Natural killer cell treated with Interleukin-12 subunit alpha and Interleukin-12 subunit beta and Interleukin-15 and Interleukin-18, amount 100 ng/mL, for 72 hours (primary cell): ENCODE results near the gene TSPEAR. TPM values are rescaled to one million over a fixed set of nuclear protein-coding genes. Genes with fewer than 3 reads are reported as not detected.
"Not testable (repeated sequence)": the region's sequence is repeated elsewhere in the genome, so short reads cannot be mapped to it uniquely, and the experiment has no call there.

ENCODE experiments used
- ATAC-seq, 2 donors: fragments of 150-1000 bp; cut with Tn5 transposase in 1 of 2; sonication (Bioruptor Pico), chemical (Tn5 transposase) in 1 of 2; 2 replicates each; pipeline ENCODE4 v1.10.0; 2021
- DNase-seq: peaks from one replicate; pipeline ENCODE4 v3.0.0; 2022; ENCODE audit warnings: low spot score
- H3K27ac Mint-ChIP-seq, 2 donors: 1 replicate in 1 of 2; 2 replicates in 1 of 2; pipeline ENCODE4 v1.8.0; 2022; ENCODE audit warnings: mixed read lengths in 2 of 2, mild to moderate bottlenecking in 1 of 2, moderate library complexity in 1 of 2
- H3K27me3 Mint-ChIP-seq, 2 donors: 1 replicate in 1 of 2; 2 replicates in 1 of 2; pipeline ENCODE4 v1.8.0; 2022; ENCODE audit warnings: mixed read lengths in 2 of 2
- H3K36me3 Mint-ChIP-seq: one replicate; pipeline ENCODE4 v1.8.0; 2022; ENCODE audit warnings: mixed read lengths
- H3K4me1 Mint-ChIP-seq, 2 donors: 1 replicate in 1 of 2; 2 replicates in 1 of 2; pipeline ENCODE4 v1.8.0; 2022; ENCODE audit warnings: low read depth in 2 of 2, mixed read lengths in 2 of 2, mild to moderate bottlenecking in 1 of 2
- H3K4me3 Mint-ChIP-seq: one replicate; pipeline ENCODE4 v1.8.0; 2022; ENCODE audit warnings: mixed read lengths
- H3K9me3 Mint-ChIP-seq: 2 replicates; pipeline ENCODE4 v1.8.0; 2022; ENCODE audit warnings: mixed read lengths
- total RNA-seq, 2 donors: library from RNA; stranded (reverse); gene quantifications; one replicate each; pipeline ENCODE4 v1.2.3, GENCODE V29; 2022

Gene TSPEAR
- total RNA-seq, 2 donors from 2014 or later, result not detected

- ATAC-seq, result no peak
- no peaks in the 10 kb centered on the region for H3K9me3 Mint-ChIP-seq
- H3K36me3 Mint-ChIP-seq, result peaks cover under 1% of the 10 kb centered on the region
- H3K4me3 Mint-ChIP-seq, result no peak overlapping the region
- H3K4me1 Mint-ChIP-seq, result peaks cover 7 to 14% of the 10 kb centered on the region in 2 donors
- peaks cover 11 to 15% of the 10 kb centered on the region in 2 donors for H3K27me3 Mint-ChIP-seq
- no peak overlapping the region for H3K27ac Mint-ChIP-seq
- DNase-seq, result no peak
These were observed 143.7 kb downstream of the TSPEAR start for GRCh38 chr21:44567481-44568171.

GRCh38 chr21:44566403-44566802 lies 145.0 kb downstream of the TSPEAR start:
- H3K4me3 Mint-ChIP-seq, result no peak overlapping the region
- ATAC-seq, result no peak
- H3K27ac Mint-ChIP-seq, result no peak overlapping the region
- peaks cover 7 to 14% of the 10 kb centered on the region in 2 donors for H3K4me1 Mint-ChIP-seq
- H3K9me3 Mint-ChIP-seq, result no peaks in the 10 kb centered on the region
- H3K36me3 Mint-ChIP-seq, result peaks cover 6% of the 10 kb centered on the region
- peaks cover 2 to 8% of the 10 kb centered on the region in 2 donors for H3K27me3 Mint-ChIP-seq
- DNase-seq, result no peak

DNA sequence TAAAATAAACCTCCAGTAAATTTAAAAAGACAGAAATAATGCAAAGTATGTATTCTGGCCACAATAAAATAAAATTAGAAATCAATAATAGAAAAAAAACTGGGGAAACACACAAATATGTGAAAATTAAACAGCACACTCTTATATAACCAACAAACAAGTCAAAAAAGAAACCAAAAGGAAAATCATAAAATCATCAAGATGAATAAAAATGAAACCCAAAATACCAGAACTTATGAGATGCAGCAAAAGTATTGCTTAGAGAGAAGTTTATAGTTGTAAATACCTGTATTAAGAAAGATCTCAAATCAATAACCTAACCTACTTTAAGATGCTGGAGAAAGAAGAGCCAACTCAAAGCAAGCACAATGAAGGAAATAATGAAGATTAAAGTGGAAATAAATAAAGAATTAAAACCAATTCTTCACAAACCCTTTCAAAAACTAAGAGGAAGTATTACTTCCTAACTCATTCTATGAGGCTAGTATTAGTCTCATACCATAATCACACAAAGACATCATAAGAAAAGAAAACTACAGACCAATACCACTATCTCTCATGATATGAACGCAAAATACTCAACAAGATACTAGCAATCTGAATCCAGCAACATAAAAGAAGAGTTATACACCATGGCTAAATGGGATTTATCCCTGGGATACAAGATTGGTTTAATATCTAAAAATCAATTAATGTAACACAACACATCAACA lies 146.3 kb downstream of the TSPEAR start:
- Mint-ChIP-seq H3K27me3 (peaks cover 0 to 10% of the 10 kb centered on the region in 2 donors), H3K27ac (peak overlapping the region; percentile 61 to 65), H3K36me3 (peaks cover 12% of the 10 kb centered on the region), H3K4me1 (peaks cover 7 to 14% of the 10 kb centered on the region in 2 donors), H3K9me3 (peaks cover 4% of the 10 kb centered on the region), H3K4me3 (peak overlapping the region; percentile 64)
- ATAC-seq (no peak), DNase-seq (no peak)

DNA sequence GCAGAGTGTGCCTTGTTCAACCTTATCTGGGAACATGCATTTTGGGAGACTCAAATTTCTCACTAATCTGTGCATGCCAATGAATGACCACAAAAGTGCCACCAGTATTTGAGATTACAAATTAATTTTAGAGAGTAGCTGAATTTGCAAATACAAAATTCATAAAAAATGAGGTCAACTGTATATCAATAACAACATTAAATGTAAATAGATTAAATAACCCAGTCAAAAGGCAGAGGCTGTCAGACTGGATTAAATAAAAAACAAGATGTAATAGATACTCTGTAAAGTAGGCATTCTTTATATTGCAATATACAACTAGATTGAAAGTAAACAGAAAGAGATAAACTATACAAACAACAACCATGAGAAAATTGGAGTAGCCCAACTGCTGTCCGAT lies 147.3 kb downstream of the TSPEAR start:
- ATAC-seq (no peak), DNase-seq (no peak)
- H3K27ac Mint-ChIP-seq, result peak overlapping the region; percentile 61 to 65

GRCh38 chr21:44558695-44559094 lies 152.7 kb downstream of the TSPEAR start, which contains the start of gene KRTAP10-3:
Gene KRTAP10-3 (minus strand): TSS chr21:44558795. CDS start chr21:44558715, 80 bp downstream.
- no peak for DNase-seq
- peaks cover 10 to 17% of the 10 kb centered on the region in 2 donors for H3K27me3 Mint-ChIP-seq
- peaks cover 12% of the 10 kb centered on the region for H3K36me3 Mint-ChIP-seq
- ATAC-seq, result no peak
- H3K27ac Mint-ChIP-seq, result peak within 1 kb of the TSS in 1 of 2 donors; percentile 28
- H3K9me3 Mint-ChIP-seq, result peaks cover 4% of the 10 kb centered on the region
- no peaks in the 10 kb centered on the region for H3K4me1 Mint-ChIP-seq
- H3K4me3 Mint-ChIP-seq, result no peak within 1 kb of the TSS

More for the DNA sequence above, 147.3 kb downstream of the TSPEAR start:
- H3K27me3 Mint-ChIP-seq, result peaks cover under 1 to 10% of the 10 kb centered on the region in 2 donors
- H3K36me3 Mint-ChIP-seq, result peaks cover 12% of the 10 kb centered on the region
- no peak overlapping the region for H3K4me3 Mint-ChIP-seq
- peaks cover 4% of the 10 kb centered on the region for H3K9me3 Mint-ChIP-seq
- H3K4me1 Mint-ChIP-seq, result peaks cover 7 to 14% of the 10 kb centered on the region in 2 donors

DNA sequence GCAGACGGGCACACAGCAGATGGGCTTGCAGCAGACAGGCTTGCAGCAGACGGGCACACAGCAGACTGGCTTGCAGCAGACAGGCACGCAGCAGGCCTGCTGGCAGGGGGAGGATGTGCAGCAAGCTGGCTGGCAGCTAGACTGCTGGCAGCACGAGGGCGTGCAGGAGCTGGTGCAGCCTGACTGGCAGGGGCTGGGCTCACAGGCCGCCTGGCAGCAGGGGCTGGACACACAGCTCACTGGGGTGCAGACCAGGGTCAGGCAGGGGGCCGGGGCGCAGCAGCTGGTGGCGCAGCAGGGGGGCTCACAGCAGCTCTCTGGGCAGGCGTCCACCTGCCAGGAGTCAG lies 153.1 kb downstream of the TSPEAR start:
- DNase-seq, H3K4me1 Mint-ChIP-seq, H3K9me3 Mint-ChIP-seq, ATAC-seq, H3K4me3 Mint-ChIP-seq, H3K27ac Mint-ChIP-seq: not testable (repeated sequence)
- Mint-ChIP-seq H3K36me3 (peaks cover 12% of the 10 kb centered on the region), H3K27me3 (peaks cover 10 to 17% of the 10 kb centered on the region in 2 donors)

- peak overlapping the region in 1 of 2 donors; percentile 28 for H3K27ac Mint-ChIP-seq
- ATAC-seq (no peak), DNase-seq (no peak)
- H3K27me3 Mint-ChIP-seq, result peaks cover 10 to 17% of the 10 kb centered on the region in 2 donors
- no peak overlapping the region for H3K4me3 Mint-ChIP-seq
- peaks cover 4% of the 10 kb centered on the region for H3K9me3 Mint-ChIP-seq
- no peaks in the 10 kb centered on the region for H3K4me1 Mint-ChIP-seq
- H3K36me3 Mint-ChIP-seq, result peaks cover 12% of the 10 kb centered on the region
These were observed 153.7 kb downstream of the TSPEAR start for GRCh38 chr21:44557491-44558328.

DNA sequence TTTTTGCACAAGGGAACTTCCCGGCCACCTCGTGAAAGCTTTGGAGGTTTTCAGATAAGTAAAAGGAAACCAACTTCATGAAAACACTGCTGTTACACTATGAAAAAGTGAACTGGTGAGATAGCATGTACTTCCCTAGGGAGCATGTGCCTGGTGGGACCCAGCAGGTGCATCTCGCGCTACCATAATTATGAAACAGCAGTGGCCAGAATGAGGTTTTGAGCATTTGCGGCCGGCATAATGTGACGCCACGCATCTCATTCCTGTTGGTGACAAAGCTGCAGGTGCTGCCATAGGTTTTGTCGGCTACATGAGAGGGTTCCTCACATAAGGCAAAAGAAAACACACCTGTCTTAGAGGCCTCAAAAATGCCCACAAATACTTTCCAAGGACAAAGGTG lies 154.5 kb downstream of the TSPEAR start:
- H3K36me3 Mint-ChIP-seq, result peaks cover 6% of the 10 kb centered on the region

GRCh38 chr21:44555200-44555875 lies 156.0 kb downstream of the TSPEAR start:
- DNase-seq, result no peak
- H3K27ac Mint-ChIP-seq, result no peak overlapping the region
- no peaks in the 10 kb centered on the region for H3K36me3 Mint-ChIP-seq
- no peak overlapping the region for H3K4me3 Mint-ChIP-seq
- peaks cover 0 to 3% of the 10 kb centered on the region in 2 donors for H3K4me1 Mint-ChIP-seq
- H3K27me3 Mint-ChIP-seq, result peaks cover 10 to 12% of the 10 kb centered on the region in 2 donors
- ATAC-seq, result no peak
- no peaks in the 10 kb centered on the region for H3K9me3 Mint-ChIP-seq

More for the DNA sequence above, 154.5 kb downstream of the TSPEAR start:
- no peak overlapping the region for H3K4me3 Mint-ChIP-seq
- peaks cover 10 to 17% of the 10 kb centered on the region in 2 donors for H3K27me3 Mint-ChIP-seq
- no peak for DNase-seq
- H3K9me3 Mint-ChIP-seq, result peaks cover 4% of the 10 kb centered on the region
- no peaks in the 10 kb centered on the region for H3K4me1 Mint-ChIP-seq
- ATAC-seq, result no peak
- no peak overlapping the region for H3K27ac Mint-ChIP-seq

DNA sequence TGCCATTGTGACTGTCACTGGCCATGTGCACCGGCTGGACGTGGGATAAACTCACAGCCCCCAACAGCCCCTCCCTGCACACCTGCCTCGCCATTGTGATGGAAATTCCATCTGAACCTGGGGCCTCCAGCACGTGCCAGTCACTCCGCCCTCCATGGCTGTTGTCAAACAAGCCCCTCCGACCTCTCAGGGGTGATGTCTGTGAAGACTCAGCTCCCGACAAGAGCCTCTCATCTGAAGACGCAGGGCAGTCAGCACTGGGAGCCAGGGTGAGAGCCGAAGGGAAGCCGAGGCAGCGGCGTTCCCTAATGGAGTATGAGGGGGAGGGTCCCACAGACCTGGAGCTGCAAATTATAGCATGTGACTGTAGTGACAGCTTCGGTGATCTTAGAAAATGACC lies 158.7 kb downstream of the TSPEAR start:
- Mint-ChIP-seq H3K27ac (no peak overlapping the region), H3K27me3 (peaks cover 6 to 11% of the 10 kb centered on the region in 2 donors), H3K36me3 (peaks cover 3% of the 10 kb centered on the region), H3K4me3 (no peak overlapping the region), H3K9me3 (no peaks in the 10 kb centered on the region), H3K4me1 (peaks cover 3 to 14% of the 10 kb centered on the region in 2 donors)
- DNase-seq (no peak), ATAC-seq (no peak)

GRCh38 chr21:44552136-44552535 lies 159.2 kb downstream of the TSPEAR start:
- DNase-seq, result no peak
- Mint-ChIP-seq H3K36me3 (peaks cover 8% of the 10 kb centered on the region), H3K4me3 (no peak overlapping the region), H3K4me1 (peaks cover 8 to 19% of the 10 kb centered on the region in 2 donors), H3K9me3 (peaks cover 3% of the 10 kb centered on the region), H3K27ac (no peak overlapping the region), H3K27me3 (peaks cover 5 to 11% of the 10 kb centered on the region in 2 donors)
- no peak for ATAC-seq

GRCh38 chr21:44551340-44551961 lies 159.9 kb downstream of the TSPEAR start, which contains the start of gene KRTAP10-2:
Gene KRTAP10-2 (minus strand): TSS chr21:44551505. CDS start chr21:44551458, 47 bp downstream.
- no peak within 1 kb of the TSS for H3K4me3 Mint-ChIP-seq
- H3K9me3 Mint-ChIP-seq, result peaks cover 8% of the 10 kb centered on the region
- peaks cover 3 to 11% of the 10 kb centered on the region in 2 donors for H3K27me3 Mint-ChIP-seq
- no peak within 1 kb of the TSS for H3K27ac Mint-ChIP-seq
- peaks cover 10 to 24% of the 10 kb centered on the region in 2 donors for H3K4me1 Mint-ChIP-seq
- H3K36me3 Mint-ChIP-seq, result peaks cover 15% of the 10 kb centered on the region
- no peak for DNase-seq
- ATAC-seq, result no peak
